ENCODE measurements around the gene RANBP10. TPM values are rescaled to one million over a fixed set of nuclear protein-coding genes. Genes with fewer than 3 reads are reported as not detected.

Gene RANBP10
- total and polyA plus RNA-seq, 2 of the 8 experiments (the other 6 are each of a cell fraction or from before 2014, with no cell fraction given): 14.2 to 16.8 TPM

- TF ChIP-seq MAFK (IDR thresholded peaks at IDR 0.05; ENCODE audit: low read depth, low read length) (no peak), ATF2 (IDR thresholded peaks at IDR 0.05; ENCODE audit: low read length) (no peak)
Measured at GRCh38 chr16:67790071-67790470, 16.3 kb downstream of the RANBP10 start (continued).
